ENCODE measurements around the gene CTCFL. TPM values are rescaled to one million over a fixed set of nuclear protein-coding genes. Genes with fewer than 3 reads are reported as not detected.

CTCFL gene
- total RNA-seq, 1 donor from 2014 or later = not detected

DNA sequence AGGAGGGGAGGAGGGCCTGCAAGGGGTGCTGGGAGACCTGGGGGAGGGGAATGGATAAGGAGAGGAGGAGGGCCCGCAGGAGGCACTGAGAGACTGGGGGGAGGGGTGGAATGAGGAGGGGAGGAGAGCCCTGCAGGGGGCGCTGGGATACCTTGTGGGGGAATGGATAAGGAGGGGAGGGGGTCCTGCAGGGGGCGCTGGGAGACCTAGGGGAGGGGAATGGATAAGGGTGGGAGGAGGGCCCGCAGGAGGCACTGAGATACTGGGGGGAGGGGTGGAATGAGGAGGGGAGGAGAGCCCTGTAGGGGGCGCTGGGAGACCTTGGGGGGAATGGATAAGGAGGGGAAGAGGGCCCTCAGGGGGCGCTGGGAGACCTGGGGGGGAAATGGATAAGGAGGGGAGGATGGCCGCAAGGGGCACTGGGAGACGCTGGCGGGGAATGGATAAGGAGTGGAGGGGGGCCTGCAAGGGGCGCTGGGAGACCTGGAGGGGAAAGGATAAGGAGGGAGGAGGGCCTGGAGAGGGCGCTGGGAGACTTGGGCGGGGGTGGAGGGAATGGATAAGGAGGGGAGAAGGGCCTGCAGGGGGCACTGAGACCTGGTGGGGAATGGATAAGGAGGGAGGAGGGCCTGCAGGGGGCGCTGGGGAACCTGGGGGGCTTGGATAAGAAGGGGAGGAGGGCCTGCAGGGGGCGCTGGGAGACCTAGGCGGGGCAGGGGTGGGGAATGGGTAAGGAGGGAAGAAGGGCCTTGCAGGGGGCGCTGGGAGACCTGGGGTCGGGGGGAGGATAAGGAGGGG, 1.3 kb upstream of the CTCFL start:
- Histone ChIP-seq H3K4me1 (no peaks in the 10 kb centered on the region), H3K27ac (replicated peaks) (no peak overlapping the region), H3K9me3 (replicated peaks) (no peaks in the 10 kb centered on the region), H3K36me3 (no peaks in the 10 kb centered on the region), H3K4me3 (no peak overlapping the region), H3K27me3 (ENCODE audit: low read depth) (peaks cover 17% of the 10 kb centered on the region)
- TF ChIP-seq, protein P1, sequence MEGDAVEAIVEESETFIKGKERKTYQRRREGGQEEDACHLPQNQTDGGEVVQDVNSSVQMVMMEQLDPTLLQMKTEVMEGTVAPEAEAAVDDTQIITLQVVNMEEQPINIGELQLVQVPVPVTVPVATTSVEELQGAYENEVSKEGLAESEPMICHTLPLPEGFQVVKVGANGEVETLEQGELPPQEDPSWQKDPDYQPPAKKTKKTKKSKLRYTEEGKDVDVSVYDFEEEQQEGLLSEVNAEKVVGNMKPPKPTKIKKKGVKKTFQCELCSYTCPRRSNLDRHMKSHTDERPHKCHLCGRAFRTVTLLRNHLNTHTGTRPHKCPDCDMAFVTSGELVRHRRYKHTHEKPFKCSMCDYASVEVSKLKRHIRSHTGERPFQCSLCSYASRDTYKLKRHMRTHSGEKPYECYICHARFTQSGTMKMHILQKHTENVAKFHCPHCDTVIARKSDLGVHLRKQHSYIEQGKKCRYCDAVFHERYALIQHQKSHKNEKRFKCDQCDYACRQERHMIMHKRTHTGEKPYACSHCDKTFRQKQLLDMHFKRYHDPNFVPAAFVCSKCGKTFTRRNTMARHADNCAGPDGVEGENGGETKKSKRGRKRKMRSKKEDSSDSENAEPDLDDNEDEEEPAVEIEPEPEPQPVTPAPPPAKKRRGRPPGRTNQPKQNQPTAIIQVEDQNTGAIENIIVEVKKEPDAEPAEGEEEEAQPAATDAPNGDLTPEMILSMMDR (IDR thresholded peaks at IDR 0.05; ENCODE audit: borderline replicate concordance) = no peak
- intact Hi-C loops (cut with micrococcal nuclease) = no loop called here
- no peak for DNase-seq

DNA sequence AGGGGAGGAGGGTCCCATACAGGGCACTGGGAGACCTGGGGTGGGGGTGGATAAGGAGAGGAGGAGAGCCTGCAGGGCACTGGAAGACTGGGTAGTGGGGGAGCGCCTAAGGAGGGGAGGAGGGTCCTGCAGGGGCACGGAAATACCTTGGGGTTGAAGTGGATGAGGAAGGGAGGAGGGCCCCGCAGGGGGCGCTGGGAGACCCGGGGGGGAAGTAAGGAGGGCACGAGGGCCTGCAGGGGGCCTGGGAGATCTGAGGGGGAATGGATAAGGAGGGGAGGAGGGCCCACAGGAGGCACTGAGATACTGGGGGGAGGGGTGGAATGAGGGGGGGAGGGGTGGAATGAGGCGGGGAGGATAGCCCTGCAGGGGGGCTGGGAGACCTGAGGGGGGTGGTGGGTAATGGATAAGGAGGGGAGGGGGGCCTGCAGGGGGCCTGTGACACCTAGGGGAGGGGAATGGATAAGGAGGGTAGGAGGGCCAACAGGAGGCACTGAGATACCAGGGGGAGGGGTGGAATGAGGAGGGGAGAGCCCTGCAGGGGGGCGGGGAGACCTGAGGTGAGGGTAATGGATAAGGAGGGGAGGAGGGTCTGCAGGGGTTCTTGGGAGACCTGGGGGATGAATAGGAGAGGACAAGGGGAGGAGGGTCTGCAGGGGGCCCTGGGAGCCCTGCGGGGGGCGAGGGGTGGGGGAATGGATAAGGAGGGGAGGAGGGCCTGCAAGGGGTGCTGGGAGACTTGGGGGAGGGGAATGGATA, 567 bp upstream of the CTCFL start:
- DNase-seq = no peak
- TF ChIP-seq, protein P1 (IDR thresholded peaks at IDR 0.05; ENCODE audit: borderline replicate concordance) = no peak
- intact Hi-C loops (cut with micrococcal nuclease) = no loop called here

DNA sequence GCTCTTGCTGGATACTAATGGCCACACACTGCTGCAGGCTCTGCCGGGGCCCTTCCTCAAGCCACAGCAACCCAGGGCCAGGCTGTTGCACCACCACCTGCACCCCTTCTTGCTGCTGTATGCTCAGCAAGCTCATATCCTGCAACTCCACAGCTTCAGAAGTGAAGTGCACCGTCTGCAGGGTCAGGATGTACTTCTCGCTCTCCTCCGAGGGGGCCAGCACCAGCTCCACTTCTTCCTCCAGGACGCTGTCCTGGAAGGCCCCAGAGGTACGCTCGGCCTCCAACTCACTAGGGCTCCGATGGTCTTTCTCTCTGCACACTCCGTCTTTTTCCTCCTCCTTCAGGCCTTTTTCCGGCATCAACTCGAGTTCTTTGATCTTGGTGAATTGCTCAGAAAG, 1.2 kb downstream of the CTCFL start:
- DNase-seq = no peak
- intact Hi-C loops (cut with micrococcal nuclease) = no loop called here

More for the DNA sequence above, 567 bp upstream of the CTCFL start:
- H3K27ac ChIP-seq (replicated peaks) = no peak overlapping the region
- no peaks in the 10 kb centered on the region for H3K36me3 ChIP-seq
- H3K4me3 ChIP-seq = no peak overlapping the region
- H3K27me3 ChIP-seq (ENCODE audit: low read depth) = peaks cover 17% of the 10 kb centered on the region
- H3K4me1 ChIP-seq = no peaks in the 10 kb centered on the region
- H3K9me3 ChIP-seq (replicated peaks) = no peaks in the 10 kb centered on the region

DNA sequence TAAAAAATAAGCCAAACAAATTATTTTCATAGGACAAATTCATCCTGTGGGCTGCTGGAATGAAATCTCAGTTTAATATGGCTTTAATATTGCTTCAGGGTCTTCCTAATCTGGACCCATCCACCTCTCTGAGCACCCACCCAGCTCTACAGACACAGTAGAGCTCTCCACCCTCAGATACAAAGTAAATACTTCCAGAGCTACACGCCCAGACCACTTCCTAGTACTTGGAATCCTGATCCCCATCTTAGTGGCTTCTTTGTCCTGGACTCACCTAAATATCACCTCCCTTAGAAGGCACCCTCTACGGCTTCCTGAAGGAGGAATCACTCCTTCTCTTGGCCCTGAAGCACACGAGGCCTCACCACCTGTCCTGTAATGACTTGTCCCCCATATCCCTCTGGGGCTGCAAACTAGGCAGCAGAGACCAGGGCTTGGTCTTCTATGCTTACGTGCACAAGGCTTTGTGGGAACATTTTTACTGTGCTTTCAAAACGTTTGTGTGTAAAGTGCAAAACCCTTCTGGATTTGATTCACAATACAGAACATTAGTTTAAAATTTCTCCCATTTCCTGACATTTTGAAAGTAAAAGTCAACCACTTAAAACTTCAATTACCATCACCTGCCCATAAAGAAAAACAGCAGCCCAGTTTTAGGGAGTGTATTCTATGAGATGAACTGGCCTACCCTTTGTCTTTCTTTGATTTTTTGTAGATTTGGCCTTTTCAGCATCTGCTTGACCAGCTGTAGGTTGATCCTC, 2.4 kb downstream of the CTCFL start:
- intact Hi-C loops (cut with micrococcal nuclease) = no loop called here
- no peak overlapping the region for H3K27ac ChIP-seq (replicated peaks)
- TF ChIP-seq, protein P1 (IDR thresholded peaks at IDR 0.05; ENCODE audit: borderline replicate concordance) = no peak
- DNase-seq = no peak
- no peak overlapping the region for H3K4me3 ChIP-seq
- no peaks in the 10 kb centered on the region for H3K36me3 ChIP-seq
- H3K9me3 ChIP-seq (replicated peaks) = no peaks in the 10 kb centered on the region
- peaks cover 25% of the 10 kb centered on the region for H3K27me3 ChIP-seq (ENCODE audit: low read depth)
- no peaks in the 10 kb centered on the region for H3K4me1 ChIP-seq

More for the DNA sequence above, 1.2 kb downstream of the CTCFL start:
- TF ChIP-seq, protein P1 (IDR thresholded peaks at IDR 0.05; ENCODE audit: borderline replicate concordance) = no peak
- H3K4me1 ChIP-seq = no peaks in the 10 kb centered on the region
- H3K27ac ChIP-seq (replicated peaks) = no peak overlapping the region
- H3K9me3 ChIP-seq (replicated peaks) = no peaks in the 10 kb centered on the region
- H3K27me3 ChIP-seq (ENCODE audit: low read depth) = peaks cover 20% of the 10 kb centered on the region
- H3K4me3 ChIP-seq = no peak overlapping the region
- H3K36me3 ChIP-seq = no peaks in the 10 kb centered on the region

DNA sequence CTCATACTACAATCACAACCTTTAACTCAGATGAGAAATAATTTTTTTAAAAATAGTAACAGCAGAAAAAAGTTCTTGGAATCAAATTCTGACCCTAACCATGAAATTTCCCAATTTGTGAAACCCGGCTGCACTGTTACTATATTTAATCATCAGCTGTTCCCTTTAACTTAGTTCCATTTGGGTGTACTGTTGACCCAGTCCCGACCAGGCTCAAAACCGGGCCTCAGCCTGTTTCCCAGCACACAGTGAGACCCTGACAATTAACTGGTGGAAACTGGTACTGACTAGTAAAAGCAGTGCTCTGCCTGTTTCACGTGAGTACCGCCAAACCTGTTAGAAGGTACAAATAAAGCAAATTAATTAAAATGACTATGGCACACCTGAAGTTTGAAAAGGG, 7.0 kb downstream of the CTCFL start:
- Histone ChIP-seq H3K27ac (replicated peaks) (no peak overlapping the region), H3K27me3 (ENCODE audit: low read depth) (peaks cover 26% of the 10 kb centered on the region), H3K9me3 (replicated peaks) (no peaks in the 10 kb centered on the region), H3K4me3 (no peak overlapping the region), H3K4me1 (no peaks in the 10 kb centered on the region), H3K36me3 (no peaks in the 10 kb centered on the region)
- intact Hi-C loops (cut with micrococcal nuclease) = no loop called here
- TF ChIP-seq, protein P1 (IDR thresholded peaks at IDR 0.05; ENCODE audit: borderline replicate concordance) = no peak
- DNase-seq = no peak
